ENCODE measurements around the gene EPHB3. TPM values are rescaled to one million over a fixed set of nuclear protein-coding genes. Genes with fewer than 3 reads are reported as not detected.

Gene EPHB3
- total RNA-seq, 1 experiment from 2014 or later: 6.0 TPM

DNA sequence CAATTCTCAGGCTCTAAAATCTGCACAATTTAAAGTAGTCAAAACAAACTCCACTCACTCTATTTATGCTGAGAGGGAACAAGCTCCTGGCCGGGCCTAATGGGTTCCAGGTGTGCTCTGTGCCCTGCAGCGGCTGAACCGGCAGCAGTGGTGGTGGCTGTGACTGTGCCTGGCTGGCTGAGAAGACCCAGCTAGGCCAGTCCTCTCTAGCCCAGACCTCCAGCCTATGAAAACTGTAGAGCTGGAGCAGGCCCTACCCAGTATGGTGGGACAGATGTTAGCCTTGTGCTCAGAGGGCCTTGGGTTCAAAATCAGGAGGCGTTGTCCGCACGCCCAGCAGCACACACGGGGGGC, 37.0 kb downstream of the EPHB3 start:
- H3K4me1 ChIP-seq (ENCODE audit: control insufficient read depth, insufficient read depth, low read length): no peaks in the 10 kb centered on the region
- H3K9me3 ChIP-seq (ENCODE audit: control insufficient read depth, insufficient read depth, low read depth, low read length): no peaks in the 10 kb centered on the region
- DNase-seq (ENCODE audit: low read depth, low spot score) (no peak), ATAC-seq (no peak)
- intact Hi-C loops (cut with micrococcal nuclease; ENCODE audit: unreplicated experiment) (no loop called here), in situ Hi-C loops (cut with HindIII; ENCODE audit: low pct_unique_long_range_greater_than_20kb, low sequenced_read_pairs) (no loop called here)
- no TSS peak for BruUV-seq (replicated peaks)
- no peak overlapping the region for H3K4me3 ChIP-seq (ENCODE audit: low read depth in 2 of 2, low read length in 2 of 2)
- H3K27ac ChIP-seq (ENCODE audit: low read length): no peak overlapping the region
- H3K27me3 ChIP-seq (ENCODE audit: control insufficient read depth, insufficient read depth, low read length): peaks cover 11% of the 10 kb centered on the region
- ChIA-PET POLR2A (no interaction called here), CTCF (no interaction called here)
- TF ChIP-seq, protein P1, sequence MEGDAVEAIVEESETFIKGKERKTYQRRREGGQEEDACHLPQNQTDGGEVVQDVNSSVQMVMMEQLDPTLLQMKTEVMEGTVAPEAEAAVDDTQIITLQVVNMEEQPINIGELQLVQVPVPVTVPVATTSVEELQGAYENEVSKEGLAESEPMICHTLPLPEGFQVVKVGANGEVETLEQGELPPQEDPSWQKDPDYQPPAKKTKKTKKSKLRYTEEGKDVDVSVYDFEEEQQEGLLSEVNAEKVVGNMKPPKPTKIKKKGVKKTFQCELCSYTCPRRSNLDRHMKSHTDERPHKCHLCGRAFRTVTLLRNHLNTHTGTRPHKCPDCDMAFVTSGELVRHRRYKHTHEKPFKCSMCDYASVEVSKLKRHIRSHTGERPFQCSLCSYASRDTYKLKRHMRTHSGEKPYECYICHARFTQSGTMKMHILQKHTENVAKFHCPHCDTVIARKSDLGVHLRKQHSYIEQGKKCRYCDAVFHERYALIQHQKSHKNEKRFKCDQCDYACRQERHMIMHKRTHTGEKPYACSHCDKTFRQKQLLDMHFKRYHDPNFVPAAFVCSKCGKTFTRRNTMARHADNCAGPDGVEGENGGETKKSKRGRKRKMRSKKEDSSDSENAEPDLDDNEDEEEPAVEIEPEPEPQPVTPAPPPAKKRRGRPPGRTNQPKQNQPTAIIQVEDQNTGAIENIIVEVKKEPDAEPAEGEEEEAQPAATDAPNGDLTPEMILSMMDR (IDR thresholded peaks at IDR 0.05): no peak
- no peak for TF ChIP-seq SIN3A (IDR thresholded peaks at IDR 0.05; ENCODE audit: borderline replicate concordance, insufficient read depth, low read depth, low read length)
- TF ChIP-seq TCF7L2 (IDR thresholded peaks at IDR 0.05; ENCODE audit: low read depth, low read length): no peak
- TF ChIP-seq, protein P2, sequence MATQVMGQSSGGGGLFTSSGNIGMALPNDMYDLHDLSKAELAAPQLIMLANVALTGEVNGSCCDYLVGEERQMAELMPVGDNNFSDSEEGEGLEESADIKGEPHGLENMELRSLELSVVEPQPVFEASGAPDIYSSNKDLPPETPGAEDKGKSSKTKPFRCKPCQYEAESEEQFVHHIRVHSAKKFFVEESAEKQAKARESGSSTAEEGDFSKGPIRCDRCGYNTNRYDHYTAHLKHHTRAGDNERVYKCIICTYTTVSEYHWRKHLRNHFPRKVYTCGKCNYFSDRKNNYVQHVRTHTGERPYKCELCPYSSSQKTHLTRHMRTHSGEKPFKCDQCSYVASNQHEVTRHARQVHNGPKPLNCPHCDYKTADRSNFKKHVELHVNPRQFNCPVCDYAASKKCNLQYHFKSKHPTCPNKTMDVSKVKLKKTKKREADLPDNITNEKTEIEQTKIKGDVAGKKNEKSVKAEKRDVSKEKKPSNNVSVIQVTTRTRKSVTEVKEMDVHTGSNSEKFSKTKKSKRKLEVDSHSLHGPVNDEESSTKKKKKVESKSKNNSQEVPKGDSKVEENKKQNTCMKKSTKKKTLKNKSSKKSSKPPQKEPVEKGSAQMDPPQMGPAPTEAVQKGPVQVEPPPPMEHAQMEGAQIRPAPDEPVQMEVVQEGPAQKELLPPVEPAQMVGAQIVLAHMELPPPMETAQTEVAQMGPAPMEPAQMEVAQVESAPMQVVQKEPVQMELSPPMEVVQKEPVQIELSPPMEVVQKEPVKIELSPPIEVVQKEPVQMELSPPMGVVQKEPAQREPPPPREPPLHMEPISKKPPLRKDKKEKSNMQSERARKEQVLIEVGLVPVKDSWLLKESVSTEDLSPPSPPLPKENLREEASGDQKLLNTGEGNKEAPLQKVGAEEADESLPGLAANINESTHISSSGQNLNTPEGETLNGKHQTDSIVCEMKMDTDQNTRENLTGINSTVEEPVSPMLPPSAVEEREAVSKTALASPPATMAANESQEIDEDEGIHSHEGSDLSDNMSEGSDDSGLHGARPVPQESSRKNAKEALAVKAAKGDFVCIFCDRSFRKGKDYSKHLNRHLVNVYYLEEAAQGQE (IDR thresholded peaks at IDR 0.05; ENCODE audit: insufficient read depth in 1 of 2, low read depth in 2 of 2, low read length in 1 of 2): no peak
- TF ChIP-seq POLR2AphosphoS5 (IDR thresholded peaks at IDR 0.05; ENCODE audit: low read depth, low read length): no peak
- H3K36me3 ChIP-seq (ENCODE audit: control insufficient read depth, insufficient read depth, low read length): no peaks in the 10 kb centered on the region

DNA sequence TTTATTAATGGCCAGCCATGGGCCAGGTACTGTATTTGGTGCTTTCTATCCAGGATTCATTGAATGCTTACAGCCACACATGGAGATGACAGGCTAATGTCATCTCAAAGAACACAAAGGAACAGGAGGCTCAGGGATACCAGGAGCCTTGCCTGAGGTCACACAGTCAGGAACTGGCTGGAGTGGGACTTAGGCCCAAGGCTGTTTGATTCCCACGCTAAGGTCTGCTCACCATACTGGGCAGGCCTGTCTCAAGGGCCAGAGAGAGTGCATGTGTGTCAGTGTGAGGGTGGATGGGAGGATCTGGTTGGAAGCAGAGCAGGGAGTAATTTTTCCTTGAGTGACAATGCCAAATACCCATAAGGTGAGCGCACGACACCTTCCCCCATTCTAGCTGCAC, 37.6 kb downstream of the EPHB3 start:
- no peaks in the 10 kb centered on the region for H3K36me3 ChIP-seq (ENCODE audit: control insufficient read depth, insufficient read depth, low read length)
- H3K27me3 ChIP-seq (ENCODE audit: control insufficient read depth, insufficient read depth, low read length): peaks cover 15% of the 10 kb centered on the region
- H3K4me1 ChIP-seq (ENCODE audit: control insufficient read depth, insufficient read depth, low read length): 0 out of 2 replicates have a peak, but pooled peaks cover 2% of the 10 kb centered on the region
- H3K9me3 ChIP-seq (ENCODE audit: control insufficient read depth, insufficient read depth, low read depth, low read length): no peaks in the 10 kb centered on the region
- TF ChIP-seq SIN3A (IDR thresholded peaks at IDR 0.05; ENCODE audit: borderline replicate concordance, insufficient read depth, low read depth, low read length) (no peak), POLR2AphosphoS5 (IDR thresholded peaks at IDR 0.05; ENCODE audit: low read depth, low read length) (no peak), TCF7L2 (IDR thresholded peaks at IDR 0.05; ENCODE audit: low read depth, low read length) (no peak)
- TF ChIP-seq, protein P2 (IDR thresholded peaks at IDR 0.05; ENCODE audit: insufficient read depth in 1 of 2, low read depth in 2 of 2, low read length in 1 of 2): no peak
- TF ChIP-seq, protein P1 (IDR thresholded peaks at IDR 0.05): no peak
- no peak overlapping the region for H3K27ac ChIP-seq (ENCODE audit: low read length)
- DNase-seq (ENCODE audit: low read depth, low spot score) (no peak), ATAC-seq (no peak)
- no TSS peak for BruUV-seq (replicated peaks)
- in situ Hi-C loops (cut with HindIII; ENCODE audit: low pct_unique_long_range_greater_than_20kb, low sequenced_read_pairs) (no loop called here), intact Hi-C loops (cut with micrococcal nuclease; ENCODE audit: unreplicated experiment) (no loop called here)
- CTCF ChIA-PET: no interaction called here
- POLR2A ChIA-PET: no interaction called here
- no peak overlapping the region for H3K4me3 ChIP-seq (ENCODE audit: low read depth in 2 of 2, low read length in 2 of 2)

Measured in Panc1 (cell line).